Keratinocyte (primary cell): ENCODE data around the gene CPPED1. TPM values are rescaled to one million over a fixed set of nuclear protein-coding genes. Genes with fewer than 3 reads are reported as not detected.

ENCODE experiments used
- DNase-seq: peaks from one replicate; pipeline ENCODE4 v3.0.0-alpha.2; 2011; ENCODE audit warnings: low read depth, missing footprints, low spot score
- FAIRE-seq: peaks from 2 replicates; lab custom pipeline; 2011; peaks lifted over from hg19 to GRCh38; lab: Jason Lieb, UNC
- H2AFZ ChIP-seq: 2 replicates; pipeline ENCODE4 v1.6.0; 2012; ENCODE audit warnings: low read length, control low read depth, inconsistent platforms; ENCODE audit not compliant: control insufficient read depth
- H3K27ac ChIP-seq: 2 replicates; pipeline ENCODE4 v1.5.1; 2011; ENCODE audit warnings: low read length; ENCODE audit not compliant: control insufficient read depth, insufficient read depth
- H3K27me3 ChIP-seq: 3 replicates; pipeline ENCODE4 v1.6.0; 2011; ENCODE audit warnings: low read length; ENCODE audit not compliant: control insufficient read depth, insufficient read depth; ENCODE audit errors: extremely low read depth
- H3K36me3 ChIP-seq, 2 experiments: 2 replicates in 1 of 2; 3 replicates in 1 of 2; pipeline ENCODE4 v1.5.1; 2011; ENCODE audit warnings: low read length in 2 of 2, mild to moderate bottlenecking in 1 of 2; ENCODE audit not compliant: control insufficient read depth in 2 of 2, insufficient read depth in 2 of 2; ENCODE audit errors: extremely low read depth in 1 of 2
- H3K4me1 ChIP-seq: 3 replicates; pipeline ENCODE4 v1.5.1; 2011; ENCODE audit warnings: low read length; ENCODE audit not compliant: control insufficient read depth, insufficient read depth; ENCODE audit errors: extremely low read depth
- H3K4me2 ChIP-seq: 3 replicates; pipeline ENCODE4 v1.6.0; 2011; ENCODE audit warnings: low read depth, low read length; ENCODE audit not compliant: control insufficient read depth, insufficient read depth; ENCODE audit errors: extremely low read depth
- H3K4me3 ChIP-seq, 3 experiments: fragments of 200-600 bp in 1 of 3; sonication (generic) in 1 of 3; 2 replicates in 2 of 3; 3 replicates in 1 of 3; pipeline ENCODE4 v1.5.1; 2011 to 2016; ENCODE audit warnings: low read length in 3 of 3, mild to moderate bottlenecking in 3 of 3, control low read depth in 2 of 3, inconsistent platforms in 1 of 3, low read depth in 1 of 3, mixed read lengths in 1 of 3, mixed run types in 1 of 3, moderate library complexity in 1 of 3; ENCODE audit not compliant: control insufficient read depth in 2 of 3, insufficient read depth in 2 of 3; ENCODE audit errors: extremely low read depth in 1 of 3
- H3K79me2 ChIP-seq: 2 replicates; pipeline ENCODE4 v1.6.0; 2012; ENCODE audit warnings: low read length; ENCODE audit not compliant: control insufficient read depth, insufficient read depth
- H3K9ac ChIP-seq: 3 replicates; pipeline ENCODE4 v1.6.0; 2011; ENCODE audit warnings: low read length; ENCODE audit not compliant: control insufficient read depth, insufficient read depth; ENCODE audit errors: extremely low read depth
- H3K9me1 ChIP-seq: 3 replicates; pipeline ENCODE4 v1.6.0; 2011; ENCODE audit warnings: low read length; ENCODE audit not compliant: control insufficient read depth, insufficient read depth; ENCODE audit errors: extremely low read depth
- H3K9me3 ChIP-seq: 2 replicates; pipeline ENCODE4 v1.5.1; 2012; ENCODE audit warnings: low read depth, low read length; ENCODE audit not compliant: control insufficient read depth
- H4K20me1 ChIP-seq: 3 replicates; pipeline ENCODE4 v1.6.0; 2011; ENCODE audit warnings: low read length; ENCODE audit not compliant: control insufficient read depth, insufficient read depth; ENCODE audit errors: extremely low read depth
- CTCF ChIP-seq, 3 experiments: IDR thresholded peaks in 1 of 3; conservative IDR thresholded peaks in 1 of 3; optimal IDR thresholded peaks in 1 of 3; 2 replicates in 2 of 3; 3 replicates in 1 of 3; pipeline versions ENCODE3 to v1.5.1; 2011; ENCODE audit warnings: low read length in 3 of 3, mild to moderate bottlenecking in 3 of 3, moderate library complexity in 2 of 3, control low read depth in 1 of 3, inconsistent platforms in 1 of 3; ENCODE audit not compliant: insufficient read depth in 2 of 3; ENCODE audit errors: extremely low read depth in 1 of 3
- EZH2 ChIP-seq: IDR thresholded peaks from one replicate; pipeline ENCODE4 v1.6.1; 2012; ENCODE audit warnings: inconsistent platforms, mild to moderate bottlenecking, low read length, moderate library complexity
- dilution Hi-C: fragments of 300-500 bp; cut with MboI; formaldehyde crosslinking; loops from one replicate; pipeline ENCODE4 v1.7.0; 2020; ENCODE audit warnings: low sequenced_read_pairs; ENCODE audit not compliant: extremely low pct_ligation_motif_present
- polyA plus RNA-seq, 5 experiments: library from polyadenylated mRNA; depleted of rRNA in 3 of 5; stranded (reverse) in 3 of 5; stranded (forward) in 1 of 5; unstranded in 1 of 5; fragments of >200 nt; gene quantifications; 1 replicate in 1 of 5; 2 replicates in 3 of 5; 3 replicates in 1 of 5; pipeline versions ENCODE4 v1.2.1 to v1.2.3, GENCODE V29; 2011 to 2012; ENCODE audit warnings: missing spikeins in 2 of 5, low read depth in 1 of 5, low replicate concordance in 1 of 5

The CPPED1 gene
- polyA plus RNA-seq, 1 donor (not counting 4 experiments of a cell fraction or from before 2014, with no cell fraction given) = 14.4 TPM

GRCh38 chr16:12708266-12708665 is 95.4 kb downstream of the CPPED1 start:
- TF ChIP-seq EZH2 = no peak
- no peak for TF ChIP-seq CTCF (optimal IDR thresholded peaks at IDR 0.05 in 1 of 3, IDR thresholded peaks at IDR 0.05 in 1 of 3, conservative IDR thresholded peaks at IDR 0.05 in 1 of 3; ENCODE audit: extremely low read depth in 1 of 3, insufficient read depth in 2 of 3, low read length in 3 of 3)
- DNase-seq = no peak
- no peaks in the 10 kb centered on the region for H3K79me2 ChIP-seq
- H3K9me3 ChIP-seq = no peaks in the 10 kb centered on the region
- no peak overlapping the region for H3K9ac ChIP-seq
- no peak for FAIRE-seq
- dilution Hi-C loops = no loop called here
- no peak overlapping the region for H3K4me3 ChIP-seq
- no peaks in the 10 kb centered on the region for H3K27me3 ChIP-seq
- peaks cover 0 to 2% of the 10 kb centered on the region in 2 experiments for H3K36me3 ChIP-seq
- H3K4me2 ChIP-seq = no peak overlapping the region
- no peaks in the 10 kb centered on the region for H4K20me1 ChIP-seq
- no peaks in the 10 kb centered on the region for H3K4me1 ChIP-seq
- H2AFZ ChIP-seq = no peak overlapping the region
- no peaks in the 10 kb centered on the region for H3K9me1 ChIP-seq
- no peak overlapping the region for H3K27ac ChIP-seq

GRCh38 chr16:12706628-12707027 is 97.1 kb downstream of the CPPED1 start:
- Histone ChIP-seq H3K4me1 (no peaks in the 10 kb centered on the region), H3K4me2 (no peak overlapping the region), H3K27me3 (no peaks in the 10 kb centered on the region), H4K20me1 (no peaks in the 10 kb centered on the region), H3K36me3 (peaks cover 0 to 2% of the 10 kb centered on the region in 2 experiments), H3K27ac (no peak overlapping the region), H3K9ac (no peak overlapping the region), H3K79me2 (no peaks in the 10 kb centered on the region), H2AFZ (no peak overlapping the region), H3K9me1 (no peaks in the 10 kb centered on the region), H3K4me3 (no peak overlapping the region), H3K9me3 (no peaks in the 10 kb centered on the region)
- DNase-seq (no peak), FAIRE-seq (no peak)
- TF ChIP-seq EZH2 = no peak
- TF ChIP-seq CTCF (optimal IDR thresholded peaks at IDR 0.05 in 1 of 3, IDR thresholded peaks at IDR 0.05 in 1 of 3, conservative IDR thresholded peaks at IDR 0.05 in 1 of 3; ENCODE audit: extremely low read depth in 1 of 3, insufficient read depth in 2 of 3, low read length in 3 of 3) = no peak
- dilution Hi-C loops = no loop called here
